ENCODE measurements around the gene PTPRD.

The PTPRD gene

GRCh38 chr9:8850914-8851313, 1761.9 kb downstream of the PTPRD start:
- no peak for DNase-seq

- no peak for DNase-seq
Measured at GRCh38 chr9:8845808-8846207, 1767.0 kb downstream of the PTPRD start.

GRCh38 chr9:8845376-8845775, 1767.4 kb downstream of the PTPRD start:
- no peak for DNase-seq

- DNase-seq = no peak
Measured at GRCh38 chr9:8844549-8844948, 1768.3 kb downstream of the PTPRD start.

- DNase-seq = no peak
Measured at GRCh38 chr9:8842402-8843193, 1770.2 kb downstream of the PTPRD start.

GRCh38 chr9:8838136-8838535, 1774.7 kb downstream of the PTPRD start:
- DNase-seq = no peak

GRCh38 chr9:8835291-8835690, 1777.5 kb downstream of the PTPRD start:
- DNase-seq = no peak

GRCh38 chr9:8832955-8833354, 1779.8 kb downstream of the PTPRD start:
- DNase-seq = no peak

GRCh38 chr9:8832386-8832785, 1780.4 kb downstream of the PTPRD start:
- no peak for DNase-seq

- DNase-seq = no peak
Measured at GRCh38 chr9:8831568-8831967, 1781.2 kb downstream of the PTPRD start.

- DNase-seq = no peak
Measured at GRCh38 chr9:8826281-8826680, 1786.5 kb downstream of the PTPRD start.

- DNase-seq = no peak
Measured at GRCh38 chr9:8825585-8826147, 1787.1 kb downstream of the PTPRD start.

GRCh38 chr9:8823131-8823895, 1789.5 kb downstream of the PTPRD start:
- no peak for DNase-seq

- no peak for DNase-seq
Measured at GRCh38 chr9:8822667-8823025, 1790.2 kb downstream of the PTPRD start.

- DNase-seq = no peak
Measured at GRCh38 chr9:8821910-8822666, 1790.7 kb downstream of the PTPRD start.

GRCh38 chr9:8817335-8817734, 1795.5 kb downstream of the PTPRD start:
- DNase-seq = no peak

- DNase-seq = no peak
Measured at GRCh38 chr9:8816361-8816760, 1796.4 kb downstream of the PTPRD start.

GRCh38 chr9:8815931-8816330, 1796.9 kb downstream of the PTPRD start:
- DNase-seq = no peak

GRCh38 chr9:8815219-8815618, 1797.6 kb downstream of the PTPRD start:
- no peak for DNase-seq

- no peak for DNase-seq
Measured at GRCh38 chr9:8812888-8813287, 1799.9 kb downstream of the PTPRD start.

GRCh38 chr9:8809741-8810140, 1803.1 kb downstream of the PTPRD start:
- DNase-seq = no peak

- no peak for DNase-seq
Measured at GRCh38 chr9:8806150-8806549, 1806.7 kb downstream of the PTPRD start.

- DNase-seq = no peak
Measured at GRCh38 chr9:8804613-8805012, 1808.2 kb downstream of the PTPRD start.

Data from SW 1271 (cell line).